Measurements from ENCODE around the gene CUEDC1. TPM values are rescaled to one million over a fixed set of nuclear protein-coding genes. Genes with fewer than 3 reads are reported as not detected.

CUEDC1 gene
- total RNA-seq, 1 experiment from 2014 or later = 61.4 TPM

- Histone ChIP-seq H3K9me3 (ENCODE audit: insufficient read depth, low read depth) (no peaks in the 10 kb centered on the region), H3K4me1 (replicated peaks; ENCODE audit: insufficient read depth) (peaks cover 15% of the 10 kb centered on the region), H3K36me3 (ENCODE audit: low read depth) (no peaks in the 10 kb centered on the region), H3K9me2 (ENCODE audit: insufficient read depth) (no peaks in the 10 kb centered on the region), H3K4me2 (no peak overlapping the region), H3K4me3 (no peak overlapping the region), H4K20me1 (ENCODE audit: insufficient read depth) (no peaks in the 10 kb centered on the region), H3K79me2 (ENCODE audit: low read depth) (no peaks in the 10 kb centered on the region), H3F3A (ENCODE audit: insufficient read depth, low read depth) (peaks cover 19% of the 10 kb centered on the region), H3K27me3 (ENCODE audit: insufficient read depth, low read depth) (no peaks in the 10 kb centered on the region), H3K27ac (no peak overlapping the region), H2AFZ (no peak overlapping the region)
- ChIA-PET POLR2A (ENCODE audit: unreplicated experiment) (interaction anchor here (0.8 kb wide), 1 partner anchor 55 kb away, joined by 41 read pairs; no protein-coding TSS in a partner anchor), CTCF (interaction anchor here (0.6 to 1.5 kb wide), 6 partner anchors 77 to 879 kb away, joined by 3 to 8 read pairs (median 4); partner anchors contain the start of gene SCPEP1)
- TF ChIP-seq EZH2 (IDR thresholded peaks at IDR 0.05; ENCODE audit: low read depth) = no peak
- TF ChIP-seq, protein P1, sequence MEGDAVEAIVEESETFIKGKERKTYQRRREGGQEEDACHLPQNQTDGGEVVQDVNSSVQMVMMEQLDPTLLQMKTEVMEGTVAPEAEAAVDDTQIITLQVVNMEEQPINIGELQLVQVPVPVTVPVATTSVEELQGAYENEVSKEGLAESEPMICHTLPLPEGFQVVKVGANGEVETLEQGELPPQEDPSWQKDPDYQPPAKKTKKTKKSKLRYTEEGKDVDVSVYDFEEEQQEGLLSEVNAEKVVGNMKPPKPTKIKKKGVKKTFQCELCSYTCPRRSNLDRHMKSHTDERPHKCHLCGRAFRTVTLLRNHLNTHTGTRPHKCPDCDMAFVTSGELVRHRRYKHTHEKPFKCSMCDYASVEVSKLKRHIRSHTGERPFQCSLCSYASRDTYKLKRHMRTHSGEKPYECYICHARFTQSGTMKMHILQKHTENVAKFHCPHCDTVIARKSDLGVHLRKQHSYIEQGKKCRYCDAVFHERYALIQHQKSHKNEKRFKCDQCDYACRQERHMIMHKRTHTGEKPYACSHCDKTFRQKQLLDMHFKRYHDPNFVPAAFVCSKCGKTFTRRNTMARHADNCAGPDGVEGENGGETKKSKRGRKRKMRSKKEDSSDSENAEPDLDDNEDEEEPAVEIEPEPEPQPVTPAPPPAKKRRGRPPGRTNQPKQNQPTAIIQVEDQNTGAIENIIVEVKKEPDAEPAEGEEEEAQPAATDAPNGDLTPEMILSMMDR (conservative IDR thresholded peaks at IDR 0.05) = no peak
- no peak for DNase-seq
- BruUV-seq (replicated peaks) = no TSS peak
- intact Hi-C loops (cut with micrococcal nuclease; ENCODE audit: unreplicated experiment) = loop anchor here (10.0 kb wide), 1 partner anchor 228 kb away; the partner anchor contains the start of gene DYNLL2
Measured at GRCh38 chr17:57856792-57857620, 98.2 kb downstream of the CUEDC1 start.

DNA sequence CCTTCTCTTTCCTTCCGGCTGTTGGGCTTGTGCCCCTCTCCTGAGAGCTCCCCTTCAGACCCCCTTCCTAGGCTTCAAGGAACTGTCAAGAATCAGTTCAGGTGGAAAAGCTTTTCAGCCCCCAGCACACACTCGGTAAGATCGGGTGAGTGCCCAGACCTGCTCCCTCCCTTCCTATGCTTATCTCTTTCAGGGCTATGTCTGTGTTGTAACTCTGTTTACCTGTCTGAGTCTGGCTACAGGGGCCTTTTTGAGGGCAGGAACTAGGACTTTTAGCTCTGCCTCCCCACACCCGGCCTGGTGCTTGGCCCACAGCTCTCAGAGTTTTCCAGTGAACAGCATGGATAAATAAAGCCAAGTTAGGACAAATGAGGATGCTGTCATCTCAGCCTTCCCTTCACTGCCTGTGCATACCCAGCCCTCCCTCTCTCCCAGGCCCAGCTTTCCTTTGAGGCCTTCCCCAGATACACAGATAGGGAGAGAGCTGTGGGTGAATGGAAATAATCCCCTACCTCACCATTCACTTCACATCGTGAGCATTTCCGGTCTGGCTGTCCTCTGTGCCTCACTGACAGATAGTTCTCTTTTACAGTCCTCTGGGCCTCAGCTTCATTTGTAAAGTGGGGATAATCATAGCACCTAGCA, 99.7 kb downstream of the CUEDC1 start:
- H3K36me3 ChIP-seq (ENCODE audit: low read depth) = no peaks in the 10 kb centered on the region
- no peaks in the 10 kb centered on the region for H4K20me1 ChIP-seq (ENCODE audit: insufficient read depth)
- no peak for DNase-seq
- H2AFZ ChIP-seq = no peak overlapping the region
- H3K9me3 ChIP-seq (ENCODE audit: insufficient read depth, low read depth) = no peaks in the 10 kb centered on the region
- no peaks in the 10 kb centered on the region for H3K9me2 ChIP-seq (ENCODE audit: insufficient read depth)
- no peak overlapping the region for H3K4me2 ChIP-seq
- H3K27me3 ChIP-seq (ENCODE audit: insufficient read depth, low read depth) = no peaks in the 10 kb centered on the region
- no peak overlapping the region for H3K4me3 ChIP-seq
- no TSS peak for BruUV-seq (replicated peaks)
- H3K4me1 ChIP-seq (replicated peaks; ENCODE audit: insufficient read depth) = peaks cover 14% of the 10 kb centered on the region
- H3F3A ChIP-seq (ENCODE audit: insufficient read depth, low read depth) = peaks cover 8% of the 10 kb centered on the region
- POLR2A ChIA-PET (ENCODE audit: unreplicated experiment) = no interaction called here
- intact Hi-C loops (cut with micrococcal nuclease; ENCODE audit: unreplicated experiment) = loop anchor here (10.0 kb wide), 1 partner anchor 229 kb away; the partner anchor contains the start of gene DYNLL2
- H3K27ac ChIP-seq = no peak overlapping the region
- TF ChIP-seq, protein P1 (conservative IDR thresholded peaks at IDR 0.05) = no peak
- no peak for TF ChIP-seq EZH2 (IDR thresholded peaks at IDR 0.05; ENCODE audit: low read depth)
- CTCF ChIA-PET = interaction anchor here (0.5 to 1.1 kb wide), 6 partner anchors 23 to 717 kb away, joined by 3 to 7 read pairs (median 3); no protein-coding TSS in a partner anchor
- peaks cover 7% of the 10 kb centered on the region; the same call in 1 of the 2 replicates for H3K79me2 ChIP-seq (ENCODE audit: low read depth)

GRCh38 chr17:57853695-57854094, 101.5 kb downstream of the CUEDC1 start:
- H3K4me1 ChIP-seq (replicated peaks; ENCODE audit: insufficient read depth) = peaks cover 16% of the 10 kb centered on the region
- H3K36me3 ChIP-seq (ENCODE audit: low read depth) = no peaks in the 10 kb centered on the region
- POLR2A ChIA-PET (ENCODE audit: unreplicated experiment) = no interaction called here
- H3F3A ChIP-seq (ENCODE audit: insufficient read depth, low read depth) = peaks cover 5% of the 10 kb centered on the region; the same call in 1 of the 2 replicates
- H3K27me3 ChIP-seq (ENCODE audit: insufficient read depth, low read depth) = no peaks in the 10 kb centered on the region
- no peak overlapping the region for H2AFZ ChIP-seq
- no peaks in the 10 kb centered on the region for H3K9me3 ChIP-seq (ENCODE audit: insufficient read depth, low read depth)
- no peak overlapping the region for H3K4me2 ChIP-seq
- CTCF ChIA-PET = interaction anchor here (2.2 kb wide), 1 partner anchor 145 kb away, joined by 7 read pairs; no protein-coding TSS in a partner anchor
- no peaks in the 10 kb centered on the region for H3K9me2 ChIP-seq (ENCODE audit: insufficient read depth)
- DNase-seq = no peak
- no peak for TF ChIP-seq EZH2 (IDR thresholded peaks at IDR 0.05; ENCODE audit: low read depth)
- TF ChIP-seq, protein P1 (conservative IDR thresholded peaks at IDR 0.05) = no peak
- intact Hi-C loops (cut with micrococcal nuclease; ENCODE audit: unreplicated experiment) = loop anchor here (10.0 kb wide), 1 partner anchor 231 kb away; the partner anchor contains the start of gene DYNLL2
- no peak overlapping the region for H3K4me3 ChIP-seq
- H3K27ac ChIP-seq = no peak overlapping the region
- no peaks in the 10 kb centered on the region for H4K20me1 ChIP-seq (ENCODE audit: insufficient read depth)
- peaks cover 18% of the 10 kb centered on the region for H3K79me2 ChIP-seq (ENCODE audit: low read depth)
- BruUV-seq (replicated peaks) = no TSS peak

Measured in PC-9 (cell line).